Measurements from ENCODE around the gene LCN12. TPM values are rescaled to one million over a fixed set of nuclear protein-coding genes. Genes with fewer than 3 reads are reported as not detected.
A peak's percentile ranks its signal among the peaks of the same experiment; 100 is the strongest.
"Not testable (repeated sequence)": the region's sequence is repeated elsewhere in the genome, so short reads cannot be mapped to it uniquely, and the experiment has no call there.

The LCN12 gene
- total RNA-seq, 1 donor from 2014 or later, result 1.2 TPM

DNA sequence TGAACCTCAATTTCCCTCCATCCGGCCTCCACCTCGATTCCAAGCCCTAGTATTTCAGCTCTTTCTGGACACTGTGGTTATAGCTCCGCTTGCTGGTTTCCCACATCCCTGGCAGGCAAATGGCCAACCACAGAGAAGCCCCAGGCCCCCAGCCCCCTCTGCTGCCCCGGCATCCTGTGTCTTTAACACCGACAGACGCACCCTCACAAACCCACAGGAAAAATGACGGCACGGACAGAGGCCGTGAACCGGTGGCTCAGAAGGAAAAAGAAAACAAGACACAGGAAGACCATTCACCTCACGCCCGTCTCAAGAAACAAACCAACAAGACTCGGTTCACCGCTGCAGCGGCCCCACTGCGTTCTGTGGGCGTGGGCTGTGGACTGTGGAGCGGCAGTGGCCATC lies 45.8 kb downstream of the LCN12 start:
- no peak for DNase-seq (ENCODE audit: low read depth)
- peak; percentile 14 for TF ChIP-seq CTCF (conservative IDR thresholded peaks at IDR 0.05; ENCODE audit: low read depth, low read length)
- no peak overlapping the region for H3K4me3 ChIP-seq (ENCODE audit: low read depth, low read length)

DNA sequence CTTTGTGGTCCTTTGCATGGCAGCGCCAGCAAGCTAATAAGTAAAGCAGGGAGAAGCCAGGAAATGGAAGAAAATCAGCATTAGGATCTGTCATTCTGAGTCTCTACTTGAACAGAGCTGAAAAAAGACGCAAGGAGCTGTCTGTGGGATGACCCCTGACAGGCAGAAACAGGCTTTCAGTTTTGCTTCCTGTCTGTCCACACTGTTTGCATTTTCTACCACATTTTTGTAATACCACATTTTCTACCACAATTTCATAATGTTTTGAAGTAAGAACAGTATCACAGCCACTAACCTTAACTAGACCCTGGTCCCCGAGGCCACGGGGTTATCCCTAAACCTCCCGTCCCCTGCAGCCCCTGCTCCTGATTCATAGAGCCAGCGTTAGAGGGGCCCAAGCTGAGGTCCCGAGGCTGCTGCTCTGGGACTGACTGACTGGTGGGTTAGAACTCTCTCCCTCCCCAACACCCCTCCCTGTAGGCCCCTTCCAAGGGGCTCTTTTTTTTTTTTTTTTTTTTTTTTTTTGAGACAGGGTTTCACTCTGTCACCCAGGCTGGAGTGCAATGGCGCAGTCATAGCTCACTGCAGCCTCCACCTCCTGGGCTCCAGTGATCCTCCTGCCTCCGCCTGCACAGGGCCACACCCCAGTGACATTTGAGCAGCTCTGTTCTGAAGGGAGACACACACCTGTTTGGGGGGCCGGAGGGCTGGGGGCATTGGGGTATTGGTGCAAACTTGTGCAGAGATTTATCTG lies 48.3 kb downstream of the LCN12 start:
- no peak for TF ChIP-seq CTCF (conservative IDR thresholded peaks at IDR 0.05; ENCODE audit: low read depth, low read length)
- H3K4me3 ChIP-seq (ENCODE audit: low read depth, low read length), result no peak overlapping the region
- DNase-seq (ENCODE audit: low read depth), result no peak

DNA sequence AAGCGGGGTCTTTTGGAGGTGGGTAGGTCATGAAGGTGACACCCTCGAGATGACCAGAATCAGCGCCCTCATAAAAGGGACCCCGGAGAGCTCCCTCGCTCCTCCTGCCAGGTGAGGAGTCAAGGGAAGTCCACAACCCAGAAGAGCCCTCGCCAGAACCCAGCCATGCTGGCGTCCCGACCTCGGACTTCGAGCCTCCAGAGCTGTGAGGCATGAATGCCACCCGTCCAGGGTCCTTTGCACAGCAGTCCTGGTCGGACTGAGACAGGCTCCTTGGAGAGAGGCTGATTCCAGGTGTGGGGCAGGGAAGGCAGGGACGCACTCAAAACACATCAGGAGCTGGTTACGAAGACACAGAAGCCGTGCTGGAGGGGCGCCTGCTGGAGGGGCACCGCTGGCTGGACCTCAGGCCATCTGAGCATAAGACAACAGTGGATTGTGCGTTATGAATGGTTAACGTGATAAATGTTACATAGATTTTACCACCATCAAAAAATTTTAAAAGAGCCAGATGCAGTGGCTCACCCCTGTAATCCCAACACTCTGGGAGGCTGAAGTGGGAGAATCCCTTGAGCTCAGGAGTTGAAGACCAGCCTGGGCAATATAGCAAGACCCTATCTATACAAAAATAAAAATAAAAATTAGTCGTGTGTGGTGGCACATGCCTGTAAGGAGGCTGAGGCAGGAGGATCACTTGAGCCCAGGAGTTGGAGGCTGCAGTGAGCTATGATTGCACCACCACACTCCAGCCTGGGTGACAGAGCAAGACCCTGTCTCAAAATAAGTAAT lies 50.0 kb downstream of the LCN12 start:
- no peak overlapping the region for H3K4me3 ChIP-seq (ENCODE audit: low read depth, low read length)
- no peak for DNase-seq (ENCODE audit: low read depth)
- TF ChIP-seq CTCF (conservative IDR thresholded peaks at IDR 0.05; ENCODE audit: low read depth, low read length), result no peak

- DNase-seq (ENCODE audit: low read depth), result no peak
- no peak overlapping the region for H3K4me3 ChIP-seq (ENCODE audit: low read depth, low read length)
- TF ChIP-seq CTCF (conservative IDR thresholded peaks at IDR 0.05; ENCODE audit: low read depth, low read length), result no peak
Measured at GRCh38 chr9:137002646-137003041, 50.6 kb downstream of the LCN12 start.

DNA sequence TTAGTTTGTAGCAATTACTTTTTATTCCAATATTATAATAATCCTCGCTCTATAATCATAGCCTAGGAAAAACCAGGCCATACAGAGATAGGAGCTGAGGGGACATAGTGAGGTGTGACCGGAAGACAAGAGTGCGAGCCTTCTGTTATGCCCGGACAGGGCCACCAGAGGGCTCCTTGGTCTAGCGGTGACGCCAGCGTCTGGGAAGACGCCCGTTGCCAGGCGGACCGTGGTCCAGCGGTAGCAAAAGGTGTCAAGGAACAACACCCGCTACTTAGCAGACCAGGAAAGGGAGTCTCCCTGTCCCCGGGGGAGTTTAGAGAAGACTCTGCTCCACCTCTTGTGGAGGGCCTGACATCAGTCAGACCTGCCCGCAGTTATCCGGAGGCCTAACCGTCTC lies 52.2 kb downstream of the LCN12 start:
- DNase-seq (ENCODE audit: low read depth); H3K4me3 ChIP-seq (ENCODE audit: low read depth, low read length): not testable (repeated sequence)
- TF ChIP-seq CTCF (conservative IDR thresholded peaks at IDR 0.05; ENCODE audit: low read depth, low read length), result peak; percentile 29

Other genes with a start within 250 kb of the LCN12 start
- gene DIPK1B, start 239.7 kb upstream of the LCN12 start, total RNA-seq, result 11.4 and 20.3 TPM in 2 replicates
- not detected in 2 replicates for gene LCN10, start 209.3 kb upstream of the LCN12 start, total RNA-seq
- gene LCN6, start 203.7 kb upstream of the LCN12 start, total RNA-seq, result not detected in 2 replicates
- not detected in 2 replicates for gene LCN8, start 194.0 kb upstream of the LCN12 start, total RNA-seq
- gene LCN15, start 187.8 kb upstream of the LCN12 start, total RNA-seq, result not detected in 2 replicates
- 90.4 and 108 TPM in 2 replicates for gene TMEM141, start 160.9 kb upstream of the LCN12 start, total RNA-seq
- 0.06 TPM in 1 of 2 replicates, not detected in the other for gene CCDC183, start 155.9 kb upstream of the LCN12 start, total RNA-seq
- 114 and 160 TPM in 2 replicates for gene RABL6, start 144.3 kb upstream of the LCN12 start, total RNA-seq
- 0.51 and 2.2 TPM in 2 replicates for gene AJM1, start 109.8 kb upstream of the LCN12 start, total RNA-seq
- 101 and 114 TPM in 2 replicates for gene PHPT1, start 102.9 kb upstream of the LCN12 start, total RNA-seq
- gene MAMDC4, start 99.9 kb upstream of the LCN12 start, total RNA-seq, result 1.2 and 4.8 TPM in 2 replicates
- gene EDF1, start 86.0 kb upstream of the LCN12 start, total RNA-seq, result 403 and 419 TPM in 2 replicates
- 21.0 and 26.1 TPM in 2 replicates for gene TRAF2, start 65.8 kb upstream of the LCN12 start, total RNA-seq
- 124 and 149 TPM in 2 replicates for gene FBXW5, start 7.5 kb upstream of the LCN12 start, total RNA-seq
- gene C8G, start 7.0 kb upstream of the LCN12 start, total RNA-seq, result not detected in 2 replicates
- not detected in 2 replicates for gene PTGDS, start 25.2 kb downstream of the LCN12 start, total RNA-seq
- gene LCNL1, start 30.7 kb downstream of the LCN12 start, total RNA-seq, result not detected in 2 replicates
- gene PAXX, start 40.1 kb downstream of the LCN12 start, total RNA-seq, result 70.1 and 81.7 TPM in 2 replicates
- gene CLIC3, start 44.3 kb downstream of the LCN12 start, total RNA-seq, result 2.2 and 2.4 TPM in 2 replicates
- gene ABCA2, start 76.0 kb downstream of the LCN12 start, total RNA-seq, result 3.0 and 7.6 TPM in 2 replicates
- not detected in 2 replicates for gene FUT7, start 79.8 kb downstream of the LCN12 start, total RNA-seq
- gene NPDC1, start 93.9 kb downstream of the LCN12 start, total RNA-seq, result 19.7 and 47.7 TPM in 2 replicates
- 0.87 TPM in 1 of 2 replicates, not detected in the other for gene ENTPD2, start 101.8 kb downstream of the LCN12 start, total RNA-seq
- gene SAPCD2, start 118.3 kb downstream of the LCN12 start, total RNA-seq, result 25.6 and 51.3 TPM in 2 replicates
- 2.1 and 2.2 TPM in 2 replicates for gene UAP1L1, start 125.2 kb downstream of the LCN12 start, total RNA-seq
- gene MAN1B1, start 134.7 kb downstream of the LCN12 start, total RNA-seq, result 46.0 and 74.3 TPM in 2 replicates
- 66.9 and 125 TPM in 2 replicates for gene DPP7, start 162.5 kb downstream of the LCN12 start, total RNA-seq
- gene GRIN1, start 186.9 kb downstream of the LCN12 start, total RNA-seq, result not detected in 2 replicates
- gene LRRC26, start 217.8 kb downstream of the LCN12 start, total RNA-seq, result not detected in 2 replicates
- gene TMEM210, start 219.8 kb downstream of the LCN12 start, total RNA-seq, result not detected in 2 replicates
- gene ANAPC2, start 236.3 kb downstream of the LCN12 start, total RNA-seq, result 16.7 TPM in 2 replicates
- 139 and 185 TPM in 2 replicates for gene SSNA1, start 236.4 kb downstream of the LCN12 start, total RNA-seq
- 10.5 and 13.5 TPM in 2 replicates for gene TPRN, start 248.5 kb downstream of the LCN12 start, total RNA-seq

All from epithelial cell of proximal tubule (primary cell).